IMR-90 (cell line): ENCODE measurements around the gene TMEM54. TPM values are rescaled to one million over a fixed set of nuclear protein-coding genes. Genes with fewer than 3 reads are reported as not detected.

Source experiments
- ATAC-seq: fragments of 200-7000 bp; cut with Tn5 transposase; 2 replicates; pipeline ENCODE4 v1.9.1; 2020; ENCODE audit warnings: low read depth, mild to moderate bottlenecking, moderate library complexity
- BruUV-seq: library from RNA; stranded (reverse); fragments of 400-500 nt; replicated peaks from 2 replicates; lab custom pipeline; 2021; lab: Mats Ljungman, UMichigan
- CTCF ChIA-PET: fragments of 300-600 bp; formaldehyde crosslinking; extraction: SDS; loops from one replicate; lab custom pipeline; 2021; ENCODE audit warnings: antibody characterized with exemption; lab: Yijun Ruan, JAX
- POLR2A ChIA-PET: fragments of 300-600 bp; sonication (Branson Sonifier 250); formaldehyde crosslinking; loops from one replicate; lab custom pipeline; 2022; ENCODE audit warnings: antibody characterized with exemption; ENCODE audit not compliant: unreplicated experiment; lab: Charles Lee
- DNase-seq: peaks from one replicate; pipeline ENCODE4 v3.0.0; 2013
- H2AFZ ChIP-seq: replicated peaks from 2 replicates; pipeline ENCODE3; 2013; ENCODE audit warnings: low read length, mild to moderate bottlenecking; ENCODE audit not compliant: poor library complexity
- H2AK5ac ChIP-seq: 2 replicates; pipeline ENCODE4 v1.6.1; 2013; ENCODE audit warnings: low read depth, low read length, inconsistent platforms
- H2AK9ac ChIP-seq: replicated peaks from 2 replicates; pipeline ENCODE3; 2013; ENCODE audit warnings: mild to moderate bottlenecking, low read depth, low read length, moderate library complexity; ENCODE audit not compliant: poor library complexity
- H2BK120ac ChIP-seq: 2 replicates; pipeline ENCODE4 v1.6.1; 2013; ENCODE audit warnings: low read depth, low read length, inconsistent platforms
- H2BK15ac ChIP-seq: 3 replicates; pipeline ENCODE4 v1.6.1; 2013; ENCODE audit warnings: low read depth, low read length, inconsistent platforms
- H2BK20ac ChIP-seq: 2 replicates; pipeline ENCODE4 v1.6.1; 2013; ENCODE audit warnings: low read depth, mild to moderate bottlenecking, inconsistent platforms, low read length, moderate library complexity
- H2BK5ac ChIP-seq: 2 replicates; pipeline ENCODE4 v1.6.1; 2013; ENCODE audit warnings: mild to moderate bottlenecking, low read depth, low read length, inconsistent platforms; ENCODE audit not compliant: poor library complexity, severe bottlenecking
- H3K14ac ChIP-seq: replicated peaks from 2 replicates; pipeline ENCODE4 v1.6.1; 2013; ENCODE audit warnings: low read depth, low read length, inconsistent platforms
- H3K18ac ChIP-seq: 2 replicates; pipeline ENCODE4 v1.6.1; 2013; ENCODE audit warnings: low read depth, low read length, control low read depth
- H3K23ac ChIP-seq: 2 replicates; pipeline ENCODE4 v1.6.1; 2013; ENCODE audit warnings: low read depth, low read length, inconsistent platforms
- H3K27ac ChIP-seq: 2 replicates; pipeline ENCODE4 v1.5.1; 2013; ENCODE audit warnings: mild to moderate bottlenecking, control low read depth, low read length; ENCODE audit not compliant: insufficient read depth
- H3K27me3 ChIP-seq: 2 replicates; pipeline ENCODE4 v1.6.1; 2013; ENCODE audit warnings: low read length; ENCODE audit not compliant: control insufficient read depth, insufficient read depth
- H3K36me3 ChIP-seq: 2 replicates; pipeline ENCODE4 v1.6.1; 2013; ENCODE audit warnings: low read length, mixed read lengths; ENCODE audit not compliant: control insufficient read depth, insufficient read depth
- H3K4ac ChIP-seq: 2 replicates; pipeline ENCODE4 v1.6.1; 2013; ENCODE audit warnings: low read depth, low read length, inconsistent platforms
- H3K4me1 ChIP-seq: 2 replicates; pipeline ENCODE4 v1.6.1; 2013; ENCODE audit warnings: low read length, mixed read lengths; ENCODE audit not compliant: control insufficient read depth, insufficient read depth
- H3K4me2 ChIP-seq: 2 replicates; pipeline ENCODE4 v1.6.1; 2013; ENCODE audit warnings: low read depth, mild to moderate bottlenecking, control low read depth, low read length, moderate library complexity
- H3K4me3 ChIP-seq: 2 replicates; pipeline ENCODE4 v1.5.1; 2013; ENCODE audit warnings: low read depth, mild to moderate bottlenecking, control low read depth, low read length, moderate library complexity; ENCODE audit not compliant: insufficient read depth
- H3K56ac ChIP-seq: 2 replicates; pipeline ENCODE4 v1.6.1; 2013; ENCODE audit warnings: low read length, inconsistent platforms; ENCODE audit not compliant: insufficient read depth; ENCODE audit errors: extremely low read depth
- H3K79me1 ChIP-seq, 2 experiments: 2 replicates each; pipeline ENCODE4 v1.6.1; 2013; ENCODE audit warnings: low read length in 2 of 2, inconsistent platforms in 1 of 2, low read depth in 1 of 2
- H3K9ac ChIP-seq: 2 replicates; pipeline ENCODE4 v1.6.1; 2013; ENCODE audit warnings: low read depth, low read length, control low read depth
- H3K9me1 ChIP-seq: 2 replicates; pipeline ENCODE4 v1.6.1; 2013; ENCODE audit warnings: low read length, inconsistent platforms; ENCODE audit not compliant: insufficient read depth
- H3K9me3 ChIP-seq: 2 replicates; pipeline ENCODE4 v1.6.1; 2013; ENCODE audit warnings: low read length; ENCODE audit not compliant: control insufficient read depth, insufficient read depth
- H4K20me1 ChIP-seq: 2 replicates; pipeline ENCODE4 v1.6.1; 2013; ENCODE audit warnings: low read length, inconsistent platforms; ENCODE audit not compliant: insufficient read depth
- H4K5ac ChIP-seq: 2 replicates; pipeline ENCODE4 v1.6.1; 2013; ENCODE audit warnings: mild to moderate bottlenecking, low read depth, low read length, control low read depth
- H4K8ac ChIP-seq, 2 experiments: 2 replicates each; pipeline ENCODE4 v1.6.1; 2013; ENCODE audit warnings: low read depth in 2 of 2, low read length in 2 of 2, control low read depth in 1 of 2, inconsistent platforms in 1 of 2
- H4K91ac ChIP-seq: 2 replicates; pipeline ENCODE4 v1.6.1; 2013; ENCODE audit warnings: low read depth, low read length, inconsistent platforms; ENCODE audit not compliant: insufficient read depth
- BHLHE40 ChIP-seq: fragments of 150-350 bp; IDR thresholded peaks from 2 replicates; pipeline ENCODE4 v1.6.1; 2016; ENCODE audit warnings: mild to moderate bottlenecking, low read depth, low read length
- CEBPB ChIP-seq: IDR thresholded peaks from 2 replicates; pipeline ENCODE4 v1.6.1; 2012; ENCODE audit warnings: low read depth, low read length, improper control_type of control experiment
- CHD1 ChIP-seq: IDR thresholded peaks from 2 replicates; pipeline ENCODE4 v1.6.1; 2012; ENCODE audit warnings: low read depth, low read length, improper control_type of control experiment
- ELK1 ChIP-seq: fragments of 150-350 bp; IDR thresholded peaks from 2 replicates; pipeline ENCODE4 v1.6.1; 2016; ENCODE audit warnings: low read depth, mild to moderate bottlenecking, low read length, moderate library complexity, borderline replicate concordance
- FOS ChIP-seq: fragments of 150-350 bp; IDR thresholded peaks from 2 replicates; pipeline ENCODE4 v1.6.1; 2016; ENCODE audit warnings: low read depth, low read length
- MAFK ChIP-seq: IDR thresholded peaks from 2 replicates; pipeline ENCODE4 v1.6.1; 2012; ENCODE audit warnings: low read depth, low read length, improper control_type of control experiment
- MAZ ChIP-seq: IDR thresholded peaks from 2 replicates; pipeline ENCODE4 v1.6.1; 2012; ENCODE audit warnings: low read depth, mild to moderate bottlenecking, low read length, improper control_type of control experiment, moderate library complexity, borderline replicate concordance
- MXI1 ChIP-seq: IDR thresholded peaks from 2 replicates; pipeline ENCODE4 v1.6.1; 2012; ENCODE audit warnings: low read depth, mild to moderate bottlenecking, low read length, moderate library complexity, borderline replicate concordance
- NFE2L2 ChIP-seq: fragments of 150-350 bp; IDR thresholded peaks from 2 replicates; pipeline ENCODE4 v1.6.1; 2016; ENCODE audit warnings: low read depth, mild to moderate bottlenecking, low read length
- POLR2A ChIP-seq: IDR thresholded peaks from 2 replicates; pipeline ENCODE4 v1.6.1; 2012; ENCODE audit warnings: mild to moderate bottlenecking, low read depth, low read length
- RAD21 ChIP-seq: IDR thresholded peaks from 2 replicates; pipeline ENCODE4 v1.6.1; 2012; ENCODE audit warnings: low read length, improper control_type of control experiment
- RCOR1 ChIP-seq: IDR thresholded peaks from 2 replicates; pipeline ENCODE4 v1.6.1; 2012; ENCODE audit warnings: mild to moderate bottlenecking, low read length, improper control_type of control experiment; ENCODE audit not compliant: insufficient replicate concordance
- RFX5 ChIP-seq: IDR thresholded peaks from 2 replicates; pipeline ENCODE4 v1.8.0; 2012; ENCODE audit warnings: low read depth, mild to moderate bottlenecking, low read length, moderate library complexity
- SMC3 ChIP-seq: fragments of 150-350 bp; IDR thresholded peaks from 2 replicates; pipeline ENCODE4 v1.6.1; 2016; ENCODE audit warnings: low read depth, mild to moderate bottlenecking, antibody characterized with exemption, low read length, moderate library complexity
- USF2 ChIP-seq: fragments of 150-350 bp; IDR thresholded peaks from 2 replicates; pipeline ENCODE4 v1.6.1; 2017; ENCODE audit warnings: mild to moderate bottlenecking, antibody characterized with exemption, low read length, low read depth
- WGBS, 2 experiments: methylation state at CpG; one replicate each; pipeline versions ENCODE4 v1.1.5 to v1.1.7; 2013; ENCODE audit warnings: missing lambda C conversion rate in 2 of 2; ENCODE audit not compliant: insufficient read length in 1 of 2; ENCODE audit errors: extremely low coverage in 2 of 2; 5-methylcytosine and 5-hydroxymethylcytosine counted together
- dilution Hi-C: fragments of 300-500 bp; cut with HindIII; formaldehyde crosslinking; loops from one replicate; pipeline ENCODE4 v1.14.3; 2018; ENCODE audit warnings: low sequenced_read_pairs; ENCODE audit not compliant: unreplicated experiment
- in situ Hi-C: fragments of 300-500 bp; cut with MboI; formaldehyde crosslinking; loops from 3 replicates; pipeline ENCODE4 v1.14.3; 2019; ENCODE audit warnings: low sequenced_read_pairs, inconsistent platforms, mixed read lengths
- intact Hi-C: fragments of 100-400 bp; cut with micrococcal nuclease; formaldehyde crosslinking; loops from 2 replicates; pipeline ENCODE4 v1.10.0; 2022
- polyA plus RNA-seq, 3 experiments: library from polyadenylated mRNA; depleted of rRNA; stranded (reverse); fragments of >200 nt; gene quantifications; 2 replicates each; pipeline ENCODE4 v1.2.3, GENCODE V29; 2012; ENCODE audit warnings: low replicate concordance in 1 of 3
- total RNA-seq: library from RNA; depleted of rRNA; stranded (reverse); fragments of >200 nt; gene quantifications from 2 replicates; pipeline ENCODE4 v1.2.3, GENCODE V29; 2012
- TF ChIP-seq, protein P1 (sequence below): conservative IDR thresholded peaks from 2 replicates; pipeline ENCODE4 v1.5.1; 2012; ENCODE audit warnings: mild to moderate bottlenecking, low read depth, low read length, improper control_type of control experiment

TMEM54 gene
- total and polyA plus RNA-seq, 2 of the 4 experiments (the other 2 are of a cell fraction), result 25.5 to 75.2 TPM

GRCh38 chr1:32910319-32910718 lies 9.1 kb upstream of the TMEM54 start:
- no peaks in the 10 kb centered on the region for H3K79me1 ChIP-seq
- H3K9me1 ChIP-seq, result no peaks in the 10 kb centered on the region
- CTCF ChIA-PET, result no interaction called here
- no peak overlapping the region for H3K23ac ChIP-seq
- H2AK9ac ChIP-seq, result no peak overlapping the region
- in situ Hi-C loops, result no loop called here
- H3K9ac ChIP-seq, result no peak overlapping the region
- H3K9me3 ChIP-seq, result 0 out of 2 replicates have a peak, but pooled peaks cover 2% of the 10 kb centered on the region
- H3K27ac ChIP-seq, result no peak overlapping the region
- dilution Hi-C loops, result no loop called here
- H2BK15ac ChIP-seq, result no peak overlapping the region
- no peak overlapping the region for H4K91ac ChIP-seq
- H3K18ac ChIP-seq, result no peak overlapping the region
- no peak for DNase-seq
- H3K56ac ChIP-seq, result no peak overlapping the region
- no TSS peak for BruUV-seq
- no peak overlapping the region for H4K5ac ChIP-seq
- no peak overlapping the region for H2AFZ ChIP-seq
- POLR2A ChIA-PET, result no interaction called here
- H4K20me1 ChIP-seq, result no peaks in the 10 kb centered on the region
- H3K4me3 ChIP-seq, result no peak overlapping the region
- no peak for TF ChIP-seq MXI1
- no peak for TF ChIP-seq RFX5
- no peak for TF ChIP-seq SMC3
- no peak for TF ChIP-seq MAFK
- TF ChIP-seq ELK1, result no peak
- no peak for TF ChIP-seq RAD21
- no peak for TF ChIP-seq CHD1
- no peak for TF ChIP-seq POLR2A
- no peak for TF ChIP-seq NFE2L2
- TF ChIP-seq RCOR1, result no peak
- no peak for TF ChIP-seq FOS
- no peak for TF ChIP-seq BHLHE40
- TF ChIP-seq, protein P1, sequence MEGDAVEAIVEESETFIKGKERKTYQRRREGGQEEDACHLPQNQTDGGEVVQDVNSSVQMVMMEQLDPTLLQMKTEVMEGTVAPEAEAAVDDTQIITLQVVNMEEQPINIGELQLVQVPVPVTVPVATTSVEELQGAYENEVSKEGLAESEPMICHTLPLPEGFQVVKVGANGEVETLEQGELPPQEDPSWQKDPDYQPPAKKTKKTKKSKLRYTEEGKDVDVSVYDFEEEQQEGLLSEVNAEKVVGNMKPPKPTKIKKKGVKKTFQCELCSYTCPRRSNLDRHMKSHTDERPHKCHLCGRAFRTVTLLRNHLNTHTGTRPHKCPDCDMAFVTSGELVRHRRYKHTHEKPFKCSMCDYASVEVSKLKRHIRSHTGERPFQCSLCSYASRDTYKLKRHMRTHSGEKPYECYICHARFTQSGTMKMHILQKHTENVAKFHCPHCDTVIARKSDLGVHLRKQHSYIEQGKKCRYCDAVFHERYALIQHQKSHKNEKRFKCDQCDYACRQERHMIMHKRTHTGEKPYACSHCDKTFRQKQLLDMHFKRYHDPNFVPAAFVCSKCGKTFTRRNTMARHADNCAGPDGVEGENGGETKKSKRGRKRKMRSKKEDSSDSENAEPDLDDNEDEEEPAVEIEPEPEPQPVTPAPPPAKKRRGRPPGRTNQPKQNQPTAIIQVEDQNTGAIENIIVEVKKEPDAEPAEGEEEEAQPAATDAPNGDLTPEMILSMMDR, result no peak
- no peak for TF ChIP-seq MAZ
- no peak for TF ChIP-seq CEBPB
- TF ChIP-seq USF2, result no peak
- no peaks in the 10 kb centered on the region for H3K4me1 ChIP-seq
- H3K14ac ChIP-seq, result no peak overlapping the region
- no peak overlapping the region for H2BK20ac ChIP-seq
- whole genome bisulfite sequencing, 2 experiments, result no CpG with 5 or more reads among the region's 5 CpGs
- intact Hi-C loops, result no loop called here
- no peak for ATAC-seq
- H2BK5ac ChIP-seq, result no peak overlapping the region
- H3K36me3 ChIP-seq, result no peaks in the 10 kb centered on the region
- H3K27me3 ChIP-seq, result no peaks in the 10 kb centered on the region; the same call in 1 of the 2 replicates
- H3K4me2 ChIP-seq, result no peak overlapping the region
- H3K4ac ChIP-seq, result no peak overlapping the region
- no peak overlapping the region for H2AK5ac ChIP-seq
- no peak overlapping the region for H4K8ac ChIP-seq
- H2BK120ac ChIP-seq, result no peak overlapping the region
